ENCODE results near the gene CHST11.

DNA sequence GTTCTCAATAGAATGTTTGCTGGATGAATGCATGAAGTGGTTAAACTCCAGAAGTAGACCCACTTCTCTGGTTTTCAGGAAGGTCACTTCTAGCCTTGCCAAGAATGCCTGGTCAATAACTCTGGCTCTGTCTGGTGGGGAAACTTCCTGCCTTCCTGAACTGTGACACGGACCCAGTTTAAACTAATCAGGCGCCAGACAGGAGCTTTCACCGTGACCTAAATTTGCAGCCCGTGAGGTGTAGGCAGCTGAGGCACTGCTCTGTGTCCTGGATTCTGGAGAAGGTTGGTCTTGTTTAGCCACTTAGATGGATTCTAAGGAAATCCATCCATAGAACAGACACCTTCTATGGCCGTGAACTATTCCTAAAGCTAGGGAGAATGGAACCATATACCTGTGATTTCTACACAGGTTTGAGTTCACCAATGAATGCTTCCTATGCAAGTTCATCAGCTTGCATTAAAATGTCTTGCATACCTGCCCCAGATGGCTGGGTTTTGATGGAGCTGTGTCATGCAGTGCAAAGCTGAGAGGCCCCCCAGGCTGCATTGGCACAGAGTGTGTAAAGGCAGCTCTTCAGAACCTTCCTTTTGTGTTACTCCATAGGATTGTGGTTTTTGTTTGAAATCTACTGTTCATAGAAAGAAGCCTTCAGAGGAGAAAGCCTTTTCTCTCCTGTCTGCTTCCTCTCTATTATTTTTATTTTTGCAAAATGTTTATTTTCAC is 4.4 kb downstream of the CHST11 start:
- TF ChIP-seq, protein P1, sequence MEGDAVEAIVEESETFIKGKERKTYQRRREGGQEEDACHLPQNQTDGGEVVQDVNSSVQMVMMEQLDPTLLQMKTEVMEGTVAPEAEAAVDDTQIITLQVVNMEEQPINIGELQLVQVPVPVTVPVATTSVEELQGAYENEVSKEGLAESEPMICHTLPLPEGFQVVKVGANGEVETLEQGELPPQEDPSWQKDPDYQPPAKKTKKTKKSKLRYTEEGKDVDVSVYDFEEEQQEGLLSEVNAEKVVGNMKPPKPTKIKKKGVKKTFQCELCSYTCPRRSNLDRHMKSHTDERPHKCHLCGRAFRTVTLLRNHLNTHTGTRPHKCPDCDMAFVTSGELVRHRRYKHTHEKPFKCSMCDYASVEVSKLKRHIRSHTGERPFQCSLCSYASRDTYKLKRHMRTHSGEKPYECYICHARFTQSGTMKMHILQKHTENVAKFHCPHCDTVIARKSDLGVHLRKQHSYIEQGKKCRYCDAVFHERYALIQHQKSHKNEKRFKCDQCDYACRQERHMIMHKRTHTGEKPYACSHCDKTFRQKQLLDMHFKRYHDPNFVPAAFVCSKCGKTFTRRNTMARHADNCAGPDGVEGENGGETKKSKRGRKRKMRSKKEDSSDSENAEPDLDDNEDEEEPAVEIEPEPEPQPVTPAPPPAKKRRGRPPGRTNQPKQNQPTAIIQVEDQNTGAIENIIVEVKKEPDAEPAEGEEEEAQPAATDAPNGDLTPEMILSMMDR (IDR thresholded peaks at IDR 0.05; ENCODE audit: low read depth, low read length, missing input control), result no peak
- no peak for TF ChIP-seq RAD21 (IDR thresholded peaks at IDR 0.05)
- TF ChIP-seq, protein P2, sequence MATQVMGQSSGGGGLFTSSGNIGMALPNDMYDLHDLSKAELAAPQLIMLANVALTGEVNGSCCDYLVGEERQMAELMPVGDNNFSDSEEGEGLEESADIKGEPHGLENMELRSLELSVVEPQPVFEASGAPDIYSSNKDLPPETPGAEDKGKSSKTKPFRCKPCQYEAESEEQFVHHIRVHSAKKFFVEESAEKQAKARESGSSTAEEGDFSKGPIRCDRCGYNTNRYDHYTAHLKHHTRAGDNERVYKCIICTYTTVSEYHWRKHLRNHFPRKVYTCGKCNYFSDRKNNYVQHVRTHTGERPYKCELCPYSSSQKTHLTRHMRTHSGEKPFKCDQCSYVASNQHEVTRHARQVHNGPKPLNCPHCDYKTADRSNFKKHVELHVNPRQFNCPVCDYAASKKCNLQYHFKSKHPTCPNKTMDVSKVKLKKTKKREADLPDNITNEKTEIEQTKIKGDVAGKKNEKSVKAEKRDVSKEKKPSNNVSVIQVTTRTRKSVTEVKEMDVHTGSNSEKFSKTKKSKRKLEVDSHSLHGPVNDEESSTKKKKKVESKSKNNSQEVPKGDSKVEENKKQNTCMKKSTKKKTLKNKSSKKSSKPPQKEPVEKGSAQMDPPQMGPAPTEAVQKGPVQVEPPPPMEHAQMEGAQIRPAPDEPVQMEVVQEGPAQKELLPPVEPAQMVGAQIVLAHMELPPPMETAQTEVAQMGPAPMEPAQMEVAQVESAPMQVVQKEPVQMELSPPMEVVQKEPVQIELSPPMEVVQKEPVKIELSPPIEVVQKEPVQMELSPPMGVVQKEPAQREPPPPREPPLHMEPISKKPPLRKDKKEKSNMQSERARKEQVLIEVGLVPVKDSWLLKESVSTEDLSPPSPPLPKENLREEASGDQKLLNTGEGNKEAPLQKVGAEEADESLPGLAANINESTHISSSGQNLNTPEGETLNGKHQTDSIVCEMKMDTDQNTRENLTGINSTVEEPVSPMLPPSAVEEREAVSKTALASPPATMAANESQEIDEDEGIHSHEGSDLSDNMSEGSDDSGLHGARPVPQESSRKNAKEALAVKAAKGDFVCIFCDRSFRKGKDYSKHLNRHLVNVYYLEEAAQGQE (IDR thresholded peaks at IDR 0.05), result no peak
- no peak for TF ChIP-seq YY1 (IDR thresholded peaks at IDR 0.05)
- TF ChIP-seq, protein P3, sequence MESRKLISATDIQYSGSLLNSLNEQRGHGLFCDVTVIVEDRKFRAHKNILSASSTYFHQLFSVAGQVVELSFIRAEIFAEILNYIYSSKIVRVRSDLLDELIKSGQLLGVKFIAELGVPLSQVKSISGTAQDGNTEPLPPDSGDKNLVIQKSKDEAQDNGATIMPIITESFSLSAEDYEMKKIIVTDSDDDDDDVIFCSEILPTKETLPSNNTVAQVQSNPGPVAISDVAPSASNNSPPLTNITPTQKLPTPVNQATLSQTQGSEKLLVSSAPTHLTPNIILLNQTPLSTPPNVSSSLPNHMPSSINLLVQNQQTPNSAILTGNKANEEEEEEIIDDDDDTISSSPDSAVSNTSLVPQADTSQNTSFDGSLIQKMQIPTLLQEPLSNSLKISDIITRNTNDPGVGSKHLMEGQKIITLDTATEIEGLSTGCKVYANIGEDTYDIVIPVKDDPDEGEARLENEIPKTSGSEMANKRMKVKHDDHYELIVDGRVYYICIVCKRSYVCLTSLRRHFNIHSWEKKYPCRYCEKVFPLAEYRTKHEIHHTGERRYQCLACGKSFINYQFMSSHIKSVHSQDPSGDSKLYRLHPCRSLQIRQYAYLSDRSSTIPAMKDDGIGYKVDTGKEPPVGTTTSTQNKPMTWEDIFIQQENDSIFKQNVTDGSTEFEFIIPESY (IDR thresholded peaks at IDR 0.05), result no peak
- TF ChIP-seq, protein P4, sequence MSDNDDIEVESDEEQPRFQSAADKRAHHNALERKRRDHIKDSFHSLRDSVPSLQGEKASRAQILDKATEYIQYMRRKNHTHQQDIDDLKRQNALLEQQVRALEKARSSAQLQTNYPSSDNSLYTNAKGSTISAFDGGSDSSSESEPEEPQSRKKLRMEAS (IDR thresholded peaks at IDR 0.05), result no peak
- no peak for TF ChIP-seq NR2F2 (IDR thresholded peaks at IDR 0.05)
- TF ChIP-seq, protein P5, sequence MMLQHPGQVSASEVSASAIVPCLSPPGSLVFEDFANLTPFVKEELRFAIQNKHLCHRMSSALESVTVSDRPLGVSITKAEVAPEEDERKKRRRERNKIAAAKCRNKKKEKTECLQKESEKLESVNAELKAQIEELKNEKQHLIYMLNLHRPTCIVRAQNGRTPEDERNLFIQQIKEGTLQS (IDR thresholded peaks at IDR 0.05), result no peak
- no peak for TF ChIP-seq TAF1 (conservative IDR thresholded peaks at IDR 0.05)
- no peak for TF ChIP-seq HNF4A (conservative IDR thresholded peaks at IDR 0.05)

Data from liver (tissue), 3 donors.